IgD-negative memory B cell (primary cell): Measurements from ENCODE around the gene CARD9. TPM values are rescaled to one million over a fixed set of nuclear protein-coding genes. Genes with fewer than 3 reads are reported as not detected.

Experiments
- H3K27ac Mint-ChIP-seq, 3 donors: one replicate each; pipeline ENCODE4 v1.8.0; 2020 to 2022; ENCODE audit warnings: mild to moderate bottlenecking in 3 of 3, mixed read lengths in 3 of 3, moderate library complexity in 1 of 3
- H3K27me3 Mint-ChIP-seq: one replicate; pipeline ENCODE4 v1.8.0; 2021; ENCODE audit warnings: mixed read lengths
- H3K36me3 Mint-ChIP-seq: one replicate; pipeline ENCODE4 v1.8.0; 2020; ENCODE audit warnings: mild to moderate bottlenecking, mixed read lengths
- H3K4me1 Mint-ChIP-seq, 3 donors: one replicate each; pipeline ENCODE4 v1.8.0; 2020 to 2022; ENCODE audit warnings: mixed read lengths in 3 of 3, mild to moderate bottlenecking in 1 of 3
- H3K4me3 Mint-ChIP-seq, 4 donors: one replicate each; pipeline ENCODE4 v1.8.0; 2020 to 2022; ENCODE audit warnings: mild to moderate bottlenecking in 4 of 4, mixed read lengths in 4 of 4, moderate library complexity in 3 of 4
- H3K9me3 Mint-ChIP-seq, 3 donors: one replicate each; pipeline ENCODE4 v1.8.0; 2020 to 2021; ENCODE audit warnings: mixed read lengths in 3 of 3, mild to moderate bottlenecking in 1 of 3
- polyA plus RNA-seq: library from polyadenylated mRNA; unstranded; fragments of 300-500 nt; fragmentation: Illumina TruSeq; gene quantifications from one replicate; pipeline ENCODE4 v1.2.3, GENCODE V29; 2021

CARD9 gene
- polyA plus RNA-seq, 1 donor from 2014 or later = 0.26 TPM

GRCh38 chr9:136344544-136345280, 28.8 kb downstream of the CARD9 start:
- H3K36me3 Mint-ChIP-seq = no peaks in the 10 kb centered on the region
- no peaks in the 10 kb centered on the region for H3K4me1 Mint-ChIP-seq
- no peaks in the 10 kb centered on the region for H3K27me3 Mint-ChIP-seq
- no peak overlapping the region for H3K4me3 Mint-ChIP-seq
- no peaks in the 10 kb centered on the region for H3K9me3 Mint-ChIP-seq
- no peak overlapping the region for H3K27ac Mint-ChIP-seq

- Mint-ChIP-seq H3K36me3 (no peaks in the 10 kb centered on the region), H3K4me1 (peaks cover 0 to 1% (median 0%) of the 10 kb centered on the region in 3 donors), H3K27ac (no peak overlapping the region), H3K27me3 (no peaks in the 10 kb centered on the region), H3K9me3 (peaks cover 0 to 2% (median 0%) of the 10 kb centered on the region in 3 donors), H3K4me3 (no peak overlapping the region)
Measured at GRCh38 chr9:136343884-136344269, 29.6 kb downstream of the CARD9 start.

GRCh38 chr9:136343121-136343883, 30.2 kb downstream of the CARD9 start:
- Mint-ChIP-seq H3K36me3 (no peaks in the 10 kb centered on the region), H3K27me3 (no peaks in the 10 kb centered on the region), H3K4me1 (peaks cover 0 to 1% (median 0%) of the 10 kb centered on the region in 3 donors), H3K4me3 (peak overlapping the region in 1 of 4 donors; percentile 60), H3K9me3 (peaks cover 0 to 2% (median 0%) of the 10 kb centered on the region in 3 donors), H3K27ac (no peak overlapping the region)

- peak overlapping the region in 1 of 4 donors; percentile 76 for H3K4me3 Mint-ChIP-seq
Measured at GRCh38 chr9:136342181-136343120, 31.0 kb downstream of the CARD9 start.

GRCh38 chr9:136341769-136342168, 31.7 kb downstream of the CARD9 start:
- Mint-ChIP-seq H3K4me3 (peak overlapping the region in 1 of 4 donors; percentile 68), H3K36me3 (no peaks in the 10 kb centered on the region), H3K9me3 (peaks cover 0 to 2% (median 0%) of the 10 kb centered on the region in 3 donors), H3K4me1 (peaks cover 0 to 1% (median 0%) of the 10 kb centered on the region in 3 donors), H3K27ac (no peak overlapping the region), H3K27me3 (no peaks in the 10 kb centered on the region)

More at GRCh38 chr9:136342181-136343120, 31.0 kb downstream of the CARD9 start:
- Mint-ChIP-seq H3K4me1 (peaks cover 0 to 1% (median 0%) of the 10 kb centered on the region in 3 donors), H3K27ac (no peak overlapping the region), H3K36me3 (no peaks in the 10 kb centered on the region), H3K27me3 (no peaks in the 10 kb centered on the region), H3K9me3 (peaks cover 0 to 2% (median 0%) of the 10 kb centered on the region in 3 donors)

- no peak overlapping the region for H3K4me3 Mint-ChIP-seq
- peaks cover 0 to 2% (median 0%) of the 10 kb centered on the region in 3 donors for H3K9me3 Mint-ChIP-seq
- H3K4me1 Mint-ChIP-seq = peaks cover 0 to 1% (median 0%) of the 10 kb centered on the region in 3 donors
- H3K36me3 Mint-ChIP-seq = no peaks in the 10 kb centered on the region
- H3K27me3 Mint-ChIP-seq = no peaks in the 10 kb centered on the region
- no peak overlapping the region for H3K27ac Mint-ChIP-seq
Measured at GRCh38 chr9:136341042-136341655, 32.3 kb downstream of the CARD9 start.

- no peaks in the 10 kb centered on the region for H3K36me3 Mint-ChIP-seq
- H3K27me3 Mint-ChIP-seq = no peaks in the 10 kb centered on the region
- no peak overlapping the region for H3K27ac Mint-ChIP-seq
- H3K4me1 Mint-ChIP-seq = peaks cover 0 to 1% (median 0%) of the 10 kb centered on the region in 3 donors
- no peak overlapping the region for H3K4me3 Mint-ChIP-seq
- H3K9me3 Mint-ChIP-seq = peaks cover 0 to 2% (median 0%) of the 10 kb centered on the region in 3 donors
Measured at GRCh38 chr9:136340356-136341041, 33.0 kb downstream of the CARD9 start.

GRCh38 chr9:136339958-136340310, 33.5 kb downstream of the CARD9 start:
- H3K27me3 Mint-ChIP-seq = no peaks in the 10 kb centered on the region
- no peak overlapping the region for H3K27ac Mint-ChIP-seq
- H3K4me1 Mint-ChIP-seq = peaks cover 0 to 1% (median 0%) of the 10 kb centered on the region in 3 donors
- H3K36me3 Mint-ChIP-seq = no peaks in the 10 kb centered on the region
- peaks cover 0 to 2% (median 0%) of the 10 kb centered on the region in 3 donors for H3K9me3 Mint-ChIP-seq
- H3K4me3 Mint-ChIP-seq = no peak overlapping the region

GRCh38 chr9:136339173-136339957, 34.1 kb downstream of the CARD9 start:
- H3K4me3 Mint-ChIP-seq = no peak overlapping the region

GRCh38 chr9:136338511-136338910, 35.0 kb downstream of the CARD9 start:
- no peak overlapping the region for H3K4me3 Mint-ChIP-seq
- H3K27me3 Mint-ChIP-seq = no peaks in the 10 kb centered on the region

More at GRCh38 chr9:136339173-136339957, 34.1 kb downstream of the CARD9 start:
- H3K27me3 Mint-ChIP-seq = no peaks in the 10 kb centered on the region
- peaks cover 0 to 2% (median 0%) of the 10 kb centered on the region in 3 donors for H3K9me3 Mint-ChIP-seq
- H3K4me1 Mint-ChIP-seq = peaks cover 0 to 1% (median 0%) of the 10 kb centered on the region in 3 donors
- peak overlapping the region in 1 of 3 donors; percentile 71 for H3K27ac Mint-ChIP-seq
- H3K36me3 Mint-ChIP-seq = no peaks in the 10 kb centered on the region

GRCh38 chr9:136337416-136338395, 35.8 kb downstream of the CARD9 start:
- Mint-ChIP-seq H3K27me3 (peaks cover under 1% of the 10 kb centered on the region), H3K27ac (no peak overlapping the region), H3K36me3 (no peaks in the 10 kb centered on the region), H3K4me1 (peaks cover 0 to 1% (median 0%) of the 10 kb centered on the region in 3 donors), H3K9me3 (peaks cover 0 to 2% (median 0%) of the 10 kb centered on the region in 3 donors), H3K4me3 (no peak overlapping the region)

More at GRCh38 chr9:136338511-136338910, 35.0 kb downstream of the CARD9 start:
- H3K36me3 Mint-ChIP-seq = no peaks in the 10 kb centered on the region
- no peak overlapping the region for H3K27ac Mint-ChIP-seq
- peaks cover 0 to 2% (median 0%) of the 10 kb centered on the region in 3 donors for H3K9me3 Mint-ChIP-seq
- H3K4me1 Mint-ChIP-seq = peaks cover 0 to 1% (median 0%) of the 10 kb centered on the region in 3 donors

- peaks cover 0 to 1% (median 0%) of the 10 kb centered on the region in 3 donors for H3K4me1 Mint-ChIP-seq
- H3K27me3 Mint-ChIP-seq = peaks cover 1% of the 10 kb centered on the region
- no peak overlapping the region for H3K4me3 Mint-ChIP-seq
- no peak overlapping the region for H3K27ac Mint-ChIP-seq
- peaks cover 0 to 2% (median 0%) of the 10 kb centered on the region in 3 donors for H3K9me3 Mint-ChIP-seq
- no peaks in the 10 kb centered on the region for H3K36me3 Mint-ChIP-seq
Measured at GRCh38 chr9:136336881-136337280, 36.6 kb downstream of the CARD9 start.
